Ovary (tissue), 3 donors: ENCODE results near the gene CDC42EP5.

Experiments
- CTCF ChIP-seq, 3 donors: fragments of 450-650 bp in 2 of 3; fragments of 200-600 bp in 1 of 3; IDR thresholded peaks; one replicate each; pipeline versions ENCODE4 v1.5.1 to v1.8.0; 2016 to 2022; ENCODE audit warnings: antibody characterized with exemption in 3 of 3, mild to moderate bottlenecking in 1 of 3
- EP300 ChIP-seq: sonication (generic); formaldehyde crosslinking; IDR thresholded peaks from one replicate; pipeline ENCODE4 v1.6.1; 2017; ENCODE audit warnings: antibody characterized with exemption
- POLR2A ChIP-seq: fragments of 450-650 bp; IDR thresholded peaks from one replicate; pipeline ENCODE4 v1.6.1; 2017; ENCODE audit warnings: antibody characterized with exemption, mild to moderate bottlenecking, moderate library complexity
- donor health status: DM: no; HTN: no; CAD: no.

- no peak for TF ChIP-seq CTCF (IDR thresholded peaks at IDR 0.05)
- TF ChIP-seq POLR2A = no peak
- no peak for TF ChIP-seq EP300
Observed at GRCh38 chr19:54454781-54455675, 18.1 kb downstream of the CDC42EP5 start.
